CD14-positive monocyte (primary cell): ENCODE measurements around the gene LEPROT. TPM values are rescaled to one million over a fixed set of nuclear protein-coding genes. Genes with fewer than 3 reads are reported as not detected.

Source experiments
- DNase-seq, 3 donors: peaks; one replicate each; pipeline ENCODE4 v3.0.0-alpha.2; 2011 to 2022
- H2AFZ ChIP-seq: 2 replicates; pipeline ENCODE4 v1.6.0; 2012; ENCODE audit warnings: mild to moderate bottlenecking, low read depth, low read length, inconsistent platforms; ENCODE audit not compliant: insufficient read depth, poor library complexity, severe bottlenecking
- H3K27ac ChIP-seq, 2 donors: 1 replicate in 1 of 2; 2 replicates in 1 of 2; pipeline ENCODE4 v1.5.1; 2012 to 2013; ENCODE audit warnings: low read length in 2 of 2, control low read depth in 1 of 2, inconsistent platforms in 1 of 2, low read depth in 1 of 2, mild to moderate bottlenecking in 1 of 2
- H3K27me3 ChIP-seq, 2 donors: one replicate each; pipeline versions ENCODE4 v1.6.0 to v1.6.1; 2011 to 2013; ENCODE audit warnings: low read length in 2 of 2; ENCODE audit not compliant: control insufficient read depth in 2 of 2, insufficient read depth in 2 of 2
- H3K36me3 ChIP-seq, 2 donors: replicated peaks in 1 of 2; 1 replicate in 1 of 2; 2 replicates in 1 of 2; pipeline versions ENCODE4 v1.5.1 to v1.6.1; 2012 to 2013; ENCODE audit warnings: low read length in 2 of 2, control low read depth in 1 of 2, inconsistent platforms in 1 of 2, mild to moderate bottlenecking in 1 of 2; ENCODE audit not compliant: insufficient read depth in 2 of 2, control insufficient read depth in 1 of 2
- H3K4me1 ChIP-seq, 2 donors: 1 replicate in 1 of 2; 2 replicates in 1 of 2; pipeline versions ENCODE4 v1.5.1 to v1.6.1; 2012 to 2013; ENCODE audit warnings: low read length in 2 of 2, control low read depth in 1 of 2, inconsistent platforms in 1 of 2, mild to moderate bottlenecking in 1 of 2, moderate library complexity in 1 of 2; ENCODE audit not compliant: insufficient read depth in 2 of 2, control insufficient read depth in 1 of 2
- H3K4me2 ChIP-seq: replicated peaks from 2 replicates; pipeline ENCODE3; 2012; ENCODE audit warnings: low read length, moderate library complexity, mild to moderate bottlenecking; ENCODE audit not compliant: poor library complexity, severe bottlenecking; ENCODE audit errors: extremely low read depth
- H3K4me3 ChIP-seq, 3 experiments: fragments of 200-600 bp in 1 of 3; sonication (generic) in 1 of 3; replicated peaks in 1 of 3; 1 replicate in 2 of 3; 2 replicates in 1 of 3; pipeline ENCODE4 v1.5.1; 2011 to 2013; ENCODE audit warnings: low read length in 3 of 3, mild to moderate bottlenecking in 3 of 3, control low read depth in 2 of 3, low read depth in 2 of 3, inconsistent platforms in 1 of 3, moderate library complexity in 1 of 3
- H3K79me2 ChIP-seq: 2 replicates; pipeline ENCODE4 v1.6.0; 2012; ENCODE audit warnings: mild to moderate bottlenecking, control low read depth, inconsistent platforms, low read length, moderate library complexity; ENCODE audit not compliant: insufficient read depth
- H3K9ac ChIP-seq: 2 replicates; pipeline ENCODE4 v1.6.0; 2017; ENCODE audit warnings: low read length, mild to moderate bottlenecking; ENCODE audit not compliant: insufficient read depth, poor library complexity, severe bottlenecking
- H3K9me3 ChIP-seq, 2 donors: replicated peaks in 1 of 2; 1 replicate in 1 of 2; 2 replicates in 1 of 2; pipeline versions ENCODE4 v1.5.1 to v1.6.1; 2012 to 2013; ENCODE audit warnings: low read length in 2 of 2, control low read depth in 1 of 2; ENCODE audit not compliant: control insufficient read depth in 1 of 2, insufficient read depth in 1 of 2
- H4K20me1 ChIP-seq: 2 replicates; pipeline ENCODE4 v1.6.0; 2012; ENCODE audit warnings: mild to moderate bottlenecking, low read length, control low read depth, moderate library complexity; ENCODE audit not compliant: insufficient read depth
- H3K27ac Mint-ChIP-seq, 7 donors: one replicate each; pipeline ENCODE4 v1.8.0; 2020; ENCODE audit warnings: mild to moderate bottlenecking in 7 of 7, mixed read lengths in 7 of 7, moderate library complexity in 6 of 7, inconsistent platforms in 2 of 7
- H3K27me3 Mint-ChIP-seq, 3 donors: one replicate each; pipeline ENCODE4 v1.8.0; 2021 to 2022; ENCODE audit warnings: low read depth in 3 of 3, mild to moderate bottlenecking in 3 of 3, mixed read lengths in 3 of 3, moderate library complexity in 3 of 3, inconsistent platforms in 1 of 3
- H3K36me3 Mint-ChIP-seq, 2 donors: one replicate each; pipeline ENCODE4 v1.8.0; 2020; ENCODE audit warnings: mixed read lengths in 2 of 2, inconsistent platforms in 1 of 2, mild to moderate bottlenecking in 1 of 2
- H3K4me1 Mint-ChIP-seq: one replicate; pipeline ENCODE4 v1.8.0; 2020; ENCODE audit warnings: mild to moderate bottlenecking, mixed read lengths
- H3K4me3 Mint-ChIP-seq, 2 donors: one replicate each; pipeline ENCODE4 v1.8.0; 2020; ENCODE audit warnings: mild to moderate bottlenecking in 2 of 2, mixed read lengths in 2 of 2, moderate library complexity in 1 of 2
- H3K9me3 Mint-ChIP-seq, 7 donors: one replicate each; pipeline ENCODE4 v1.8.0; 2020 to 2022; ENCODE audit warnings: mixed read lengths in 7 of 7, mild to moderate bottlenecking in 6 of 7, moderate library complexity in 6 of 7, inconsistent platforms in 2 of 7
- WGBS: methylation state at CpG from one replicate; pipeline ENCODE4 v1.1.5; 2013; ENCODE audit warnings: missing lambda C conversion rate; ENCODE audit not compliant: insufficient coverage; 5-methylcytosine and 5-hydroxymethylcytosine counted together
- intact Hi-C, 2 donors: fragments of 100-400 bp; cut with micrococcal nuclease; formaldehyde crosslinking; loops; one replicate each; pipeline versions ENCODE4 v1.15.0 to v1.15.1; 2023
- polyA plus RNA-seq, 3 donors: library from polyadenylated mRNA; depleted of rRNA in 1 of 3; unstranded in 2 of 3; stranded (reverse) in 1 of 3; fragments of 300-500 nt in 2 of 3; fragments of >200 nt in 1 of 3; fragmentation: Illumina TruSeq in 2 of 3; gene quantifications; 1 replicate in 2 of 3; 2 replicates in 1 of 3; pipeline ENCODE4 v1.2.3, GENCODE V29; 2012 to 2021
- TF ChIP-seq, protein P1 (sequence below): fragments of 200-600 bp; IDR thresholded peaks from one replicate; pipeline ENCODE4 v1.8.0; 2022; ENCODE audit warnings: antibody characterized with exemption, mild to moderate bottlenecking

LEPROT gene
- polyA plus RNA-seq, 3 donors = 56.3 to 75.0 (median 74.7) TPM

DNA sequence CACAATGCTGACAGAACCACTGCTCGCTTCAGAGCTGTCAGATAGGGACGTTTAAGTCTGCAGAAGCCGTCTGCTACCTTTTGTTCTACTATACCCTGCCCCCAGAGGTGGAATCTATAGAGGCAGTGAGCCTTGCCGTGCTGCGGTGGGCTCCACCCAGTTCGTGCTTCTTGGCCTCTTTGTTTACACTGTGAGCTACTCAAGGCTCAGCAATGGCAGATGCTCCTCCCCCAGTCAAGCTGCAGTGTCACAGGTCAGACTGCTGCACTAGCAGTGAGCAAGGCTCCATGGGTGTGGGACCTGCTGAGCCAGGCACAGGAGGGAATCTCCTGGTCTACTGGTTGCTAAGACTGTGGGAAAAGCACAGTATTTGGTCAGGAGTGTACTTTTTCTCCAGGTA is 47.1 kb downstream of the LEPROT start:
- Histone ChIP-seq H3K9me3 (no peaks in the 10 kb centered on the region), H3K27ac (no peak overlapping the region), H3K79me2 (no peaks in the 10 kb centered on the region), H3K4me2 (no peak overlapping the region), H3K4me1 (no peaks in the 10 kb centered on the region), H3K27me3 (no peaks in the 10 kb centered on the region), H3K36me3 (no peaks in the 10 kb centered on the region), H3K4me3 (no peak overlapping the region), H2AFZ (no peak overlapping the region), H3K9ac (no peak overlapping the region), H4K20me1 (no peaks in the 10 kb centered on the region)
- Mint-ChIP-seq H3K9me3 (peaks cover 2 to 17% (median 6%) of the 10 kb centered on the region in 7 donors), H3K4me3 (no peak overlapping the region), H3K27ac (no peak overlapping the region), H3K4me1 (no peaks in the 10 kb centered on the region), H3K36me3 (no peaks in the 10 kb centered on the region), H3K27me3 (no peaks in the 10 kb centered on the region)
- DNase-seq = no peak
- 98% methylated on average over 6 of the region's 6 CpGs for WGBS
- TF ChIP-seq, protein P1, sequence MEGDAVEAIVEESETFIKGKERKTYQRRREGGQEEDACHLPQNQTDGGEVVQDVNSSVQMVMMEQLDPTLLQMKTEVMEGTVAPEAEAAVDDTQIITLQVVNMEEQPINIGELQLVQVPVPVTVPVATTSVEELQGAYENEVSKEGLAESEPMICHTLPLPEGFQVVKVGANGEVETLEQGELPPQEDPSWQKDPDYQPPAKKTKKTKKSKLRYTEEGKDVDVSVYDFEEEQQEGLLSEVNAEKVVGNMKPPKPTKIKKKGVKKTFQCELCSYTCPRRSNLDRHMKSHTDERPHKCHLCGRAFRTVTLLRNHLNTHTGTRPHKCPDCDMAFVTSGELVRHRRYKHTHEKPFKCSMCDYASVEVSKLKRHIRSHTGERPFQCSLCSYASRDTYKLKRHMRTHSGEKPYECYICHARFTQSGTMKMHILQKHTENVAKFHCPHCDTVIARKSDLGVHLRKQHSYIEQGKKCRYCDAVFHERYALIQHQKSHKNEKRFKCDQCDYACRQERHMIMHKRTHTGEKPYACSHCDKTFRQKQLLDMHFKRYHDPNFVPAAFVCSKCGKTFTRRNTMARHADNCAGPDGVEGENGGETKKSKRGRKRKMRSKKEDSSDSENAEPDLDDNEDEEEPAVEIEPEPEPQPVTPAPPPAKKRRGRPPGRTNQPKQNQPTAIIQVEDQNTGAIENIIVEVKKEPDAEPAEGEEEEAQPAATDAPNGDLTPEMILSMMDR = no peak
- intact Hi-C loops = no loop called here

DNA sequence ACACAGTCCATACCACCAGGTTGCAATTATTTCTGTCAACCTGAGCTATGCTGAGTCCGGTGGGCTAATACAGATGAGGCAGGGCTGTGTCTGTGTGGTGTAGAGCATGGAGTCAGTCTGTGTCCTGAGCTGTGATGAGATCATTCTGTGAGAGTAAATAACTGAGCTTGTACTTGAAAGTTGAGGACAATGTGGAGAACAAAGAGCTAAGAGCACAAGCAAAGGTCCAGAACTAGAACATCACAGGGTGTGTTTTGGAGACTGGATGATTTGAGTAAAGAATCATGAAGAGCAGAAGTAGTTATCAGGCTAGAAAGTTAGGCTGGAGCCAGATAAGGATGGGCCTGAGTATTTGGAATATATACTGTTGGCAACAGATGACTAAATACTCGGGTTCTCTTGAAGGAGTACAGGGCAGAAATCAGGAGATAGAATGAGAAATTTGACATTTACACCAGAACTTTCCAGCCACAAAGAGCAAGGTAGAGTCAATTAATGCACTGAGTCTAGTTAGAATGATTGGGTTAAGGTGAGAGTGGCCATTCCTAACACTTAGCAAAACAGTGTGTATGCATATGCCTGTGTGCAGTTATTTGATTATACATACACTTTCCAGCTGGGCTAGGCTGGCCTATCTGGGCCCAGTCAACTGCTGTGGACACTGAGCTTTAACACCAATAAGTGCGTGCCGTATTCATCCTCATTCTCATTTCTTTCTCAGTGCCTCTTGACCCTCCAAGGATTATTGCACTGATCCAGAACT is 48.8 kb downstream of the LEPROT start:
- H2AFZ ChIP-seq = no peak overlapping the region
- Mint-ChIP-seq H3K27ac (no peak overlapping the region), H3K4me1 (no peaks in the 10 kb centered on the region), H3K27me3 (no peaks in the 10 kb centered on the region), H3K4me3 (no peak overlapping the region), H3K9me3 (peaks cover 2 to 11% (median 6%) of the 10 kb centered on the region in 7 donors), H3K36me3 (no peaks in the 10 kb centered on the region)
- H3K79me2 ChIP-seq = no peaks in the 10 kb centered on the region
- H3K9ac ChIP-seq = no peak overlapping the region
- H3K27ac ChIP-seq = no peak overlapping the region
- TF ChIP-seq, protein P1 = no peak
- intact Hi-C loops = no loop called here
- no peaks in the 10 kb centered on the region for H3K36me3 ChIP-seq
- H4K20me1 ChIP-seq = no peaks in the 10 kb centered on the region
- H3K4me2 ChIP-seq = no peak overlapping the region
- DNase-seq = no peak
- 50% methylated on average over 2 of the region's 4 CpGs for WGBS
- no peak overlapping the region for H3K4me3 ChIP-seq
- H3K27me3 ChIP-seq = no peaks in the 10 kb centered on the region
- no peaks in the 10 kb centered on the region for H3K9me3 ChIP-seq
- no peaks in the 10 kb centered on the region for H3K4me1 ChIP-seq
